IPS-18c (cell line): ENCODE data around the gene PER2.
"Not testable (repeated sequence)": the region's sequence is repeated elsewhere in the genome, so short reads cannot be mapped to it uniquely, and the experiment has no call there.

Experiments
- H3K4me3 ChIP-seq: 2 replicates; pipeline ENCODE4 v1.7.0; 2013; ENCODE audit warnings: low read depth, mild to moderate bottlenecking, low read length, moderate library complexity; ENCODE audit not compliant: insufficient read depth
- H3K9me3 ChIP-seq: one replicate; pipeline ENCODE4 v1.6.1; 2013; ENCODE audit warnings: mild to moderate bottlenecking, low read length, moderate library complexity; ENCODE audit not compliant: control insufficient read depth, insufficient read depth

The PER2 gene

GRCh38 chr2:238278626-238279323 is 9.6 kb downstream of the PER2 start:
- Histone ChIP-seq H3K4me3 (no peak overlapping the region), H3K9me3 (no peaks in the 10 kb centered on the region)

- no peaks in the 10 kb centered on the region for H3K9me3 ChIP-seq
- H3K4me3 ChIP-seq: no peak overlapping the region
Measured at GRCh38 chr2:238277695-238278094, 10.7 kb downstream of the PER2 start.

GRCh38 chr2:238274152-238274865 is 14.1 kb downstream of the PER2 start:
- Histone ChIP-seq H3K4me3 (no peak overlapping the region), H3K9me3 (no peaks in the 10 kb centered on the region)

- not testable (repeated sequence) for H3K9me3 ChIP-seq, H3K4me3 ChIP-seq
Measured at GRCh38 chr2:238273433-238273832, 15.0 kb downstream of the PER2 start.

GRCh38 chr2:238272156-238272555 is 16.3 kb downstream of the PER2 start:
- no peak overlapping the region for H3K4me3 ChIP-seq
- no peaks in the 10 kb centered on the region for H3K9me3 ChIP-seq

GRCh38 chr2:238271686-238272085 is 16.7 kb downstream of the PER2 start:
- H3K9me3 ChIP-seq: not testable (repeated sequence)

GRCh38 chr2:238271061-238271554 is 17.3 kb downstream of the PER2 start:
- no peak overlapping the region for H3K4me3 ChIP-seq
- H3K9me3 ChIP-seq: no peaks in the 10 kb centered on the region

More at GRCh38 chr2:238271686-238272085, 16.7 kb downstream of the PER2 start:
- not testable (repeated sequence) for H3K4me3 ChIP-seq

- Histone ChIP-seq H3K4me3 (no peak overlapping the region), H3K9me3 (no peaks in the 10 kb centered on the region)
Measured at GRCh38 chr2:238270606-238271005, 17.8 kb downstream of the PER2 start.

GRCh38 chr2:238269741-238270140 is 18.7 kb downstream of the PER2 start:
- Histone ChIP-seq H3K9me3 (no peaks in the 10 kb centered on the region), H3K4me3 (no peak overlapping the region)

GRCh38 chr2:238267884-238268680 is 20.3 kb downstream of the PER2 start:
- Histone ChIP-seq H3K9me3 (no peaks in the 10 kb centered on the region), H3K4me3 (no peak overlapping the region)

- Histone ChIP-seq H3K9me3 (no peaks in the 10 kb centered on the region), H3K4me3 (no peak overlapping the region)
Measured at GRCh38 chr2:238267341-238267710, 21.1 kb downstream of the PER2 start.

GRCh38 chr2:238265605-238266004 is 22.8 kb downstream of the PER2 start:
- H3K9me3 ChIP-seq: no peaks in the 10 kb centered on the region
- no peak overlapping the region for H3K4me3 ChIP-seq

GRCh38 chr2:238264072-238264460 is 24.3 kb downstream of the PER2 start:
- H3K9me3 ChIP-seq: no peaks in the 10 kb centered on the region
- H3K4me3 ChIP-seq: no peak overlapping the region

GRCh38 chr2:238263204-238264071 is 25.0 kb downstream of the PER2 start:
- Histone ChIP-seq H3K9me3 (no peaks in the 10 kb centered on the region), H3K4me3 (no peak overlapping the region)

- Histone ChIP-seq H3K4me3 (no peak overlapping the region), H3K9me3 (no peaks in the 10 kb centered on the region)
Measured at GRCh38 chr2:238262496-238263122, 25.8 kb downstream of the PER2 start.

- no peak overlapping the region for H3K4me3 ChIP-seq
- no peaks in the 10 kb centered on the region for H3K9me3 ChIP-seq
Measured at GRCh38 chr2:238261718-238262375, 26.6 kb downstream of the PER2 start.
